Small intestine (tissue), 7 donors: Measurements from ENCODE around the gene ARHGAP4. TPM values are rescaled to one million over a fixed set of nuclear protein-coding genes. Genes with fewer than 3 reads are reported as not detected.

Experiments
- DNase-seq, 2 donors: peaks; one replicate each; pipeline versions ENCODE4 v3.0.0 to v3.0.0-alpha.2; 2013
- FAIRE-seq: peaks from 2 replicates; lab custom pipeline; 2012; peaks lifted over from hg19 to GRCh38; lab: Jason Lieb, UNC
- H3K27ac ChIP-seq, 3 donors: one replicate each; pipeline ENCODE4 v1.5.1; 2013; ENCODE audit warnings: low read length in 2 of 3, mild to moderate bottlenecking in 2 of 3, control low read depth in 1 of 3, inconsistent platforms in 1 of 3, low read depth in 1 of 3, moderate library complexity in 1 of 3
- H3K27me3 ChIP-seq, 3 donors: one replicate each; pipeline ENCODE4 v1.6.1; 2013; ENCODE audit warnings: low read length in 3 of 3, inconsistent platforms in 1 of 3; ENCODE audit not compliant: control insufficient read depth in 3 of 3, insufficient read depth in 3 of 3
- H3K36me3 ChIP-seq, 3 donors: one replicate each; pipeline ENCODE4 v1.6.1; 2013; ENCODE audit warnings: low read length in 3 of 3, inconsistent platforms in 1 of 3, low read depth in 1 of 3, mild to moderate bottlenecking in 1 of 3, moderate library complexity in 1 of 3; ENCODE audit not compliant: control insufficient read depth in 3 of 3, insufficient read depth in 2 of 3
- H3K4me1 ChIP-seq, 3 donors: one replicate each; pipeline ENCODE4 v1.6.1; 2013; ENCODE audit warnings: low read length in 2 of 3, inconsistent platforms in 1 of 3, low read depth in 1 of 3, mild to moderate bottlenecking in 1 of 3, moderate library complexity in 1 of 3; ENCODE audit not compliant: control insufficient read depth in 3 of 3, insufficient read depth in 2 of 3
- H3K4me3 ChIP-seq, 3 donors: one replicate each; pipeline ENCODE4 v1.5.1; 2013; ENCODE audit warnings: low read length in 3 of 3, control low read depth in 1 of 3, inconsistent platforms in 1 of 3, low read depth in 1 of 3, mild to moderate bottlenecking in 1 of 3, moderate library complexity in 1 of 3
- H3K9me3 ChIP-seq, 2 donors: one replicate each; pipeline ENCODE4 v1.6.1; 2013; ENCODE audit warnings: low read depth in 1 of 2, low read length in 1 of 2; ENCODE audit not compliant: control insufficient read depth in 2 of 2, insufficient read depth in 1 of 2
- WGBS, 3 donors: extraction: QIAGEN DNeasy Blood & Tissue Kit; methylation state at CpG; one replicate each; pipeline ENCODE4 v1.1.7; 2013; 5-methylcytosine and 5-hydroxymethylcytosine counted together
- polyA plus RNA-seq, 4 donors: library from polyadenylated mRNA; stranded (reverse) in 3 of 4; unstranded in 1 of 4; fragments of 200-250 nt in 3 of 4; fragments of 120-200 nt in 1 of 4; gene quantifications; one replicate each; pipeline versions ENCODE4 v1.2.1 to v1.2.3, GENCODE V29; 2013
- donor health status: healthy with polysubstance abuse.
- donor health status: control.
- donor health status: control.
- donor health status: Bipolar disorder and iron deficiency.
- donor health status: healthy.

The ARHGAP4 gene
- polyA plus RNA-seq, 4 donors, result 29.8 to 63.0 (median 49.0) TPM

- peaks cover 0 to 45% (median 2%) of the 10 kb centered on the region in 3 donors for H3K4me1 ChIP-seq
- H3K27ac ChIP-seq, result peak overlapping the region; percentile 94 to 100 (median 97)
- 0 to 13% (median 1%) methylated on average over 3 to 34 of the region's 34 CpGs for WGBS, 3 donors
- no peak for FAIRE-seq
- H3K36me3 ChIP-seq, result peaks cover 0 to 34% (median 0%) of the 10 kb centered on the region in 3 donors
- H3K4me3 ChIP-seq, result peak overlapping the region; percentile 71 to 99 (median 75)
- DNase-seq, result peak; percentile 84 to 86
- H3K9me3 ChIP-seq, result no peaks in the 10 kb centered on the region
- H3K27me3 ChIP-seq, result no peaks in the 10 kb centered on the region
Observed at GRCh38 chrX:153971124-153971449, 45.0 kb upstream of the ARHGAP4 start.

GRCh38 chrX:153970357-153971123 is 44.5 kb upstream of the ARHGAP4 start:
- no peak for FAIRE-seq
- H3K27ac ChIP-seq, result peak overlapping the region; percentile 94 to 100 (median 97)
- 0 to 19% (median 0%) methylated on average over 5 to 49 of the region's 49 CpGs for WGBS, 3 donors
- DNase-seq, result peak; percentile 24 to 55
- no peaks in the 10 kb centered on the region for H3K9me3 ChIP-seq
- H3K36me3 ChIP-seq, result peaks cover 0 to 34% (median 0%) of the 10 kb centered on the region in 3 donors
- peak overlapping the region; percentile 71 to 99 (median 75) for H3K4me3 ChIP-seq
- H3K4me1 ChIP-seq, result peaks cover 0 to 45% (median 2%) of the 10 kb centered on the region in 3 donors
- no peaks in the 10 kb centered on the region for H3K27me3 ChIP-seq

- no peaks in the 10 kb centered on the region for H3K27me3 ChIP-seq
- DNase-seq (peak; percentile 7 to 40), FAIRE-seq (no peak)
- peak overlapping the region; percentile 48 to 99 (median 75) for H3K4me3 ChIP-seq
- H3K36me3 ChIP-seq, result peaks cover 0 to 40% (median 0%) of the 10 kb centered on the region in 3 donors
- H3K27ac ChIP-seq, result peak overlapping the region in 2 of 3 donors; percentile 69 to 100
- H3K9me3 ChIP-seq, result no peaks in the 10 kb centered on the region
- H3K4me1 ChIP-seq, result peaks cover 0 to 45% (median 2%) of the 10 kb centered on the region in 3 donors
- WGBS, 3 donors, result 1 to 27% (median 3%) methylated on average over 21 to 26 of the region's 26 CpGs
Observed at GRCh38 chrX:153969904-153970356, 43.9 kb upstream of the ARHGAP4 start.

GRCh38 chrX:153969125-153969903 is 43.2 kb upstream of the ARHGAP4 start:
- Histone ChIP-seq H3K9me3 (no peaks in the 10 kb centered on the region), H3K4me3 (peak overlapping the region; percentile 48 to 99 (median 75)), H3K4me1 (peaks cover 0 to 38% (median 0%) of the 10 kb centered on the region in 3 donors), H3K27ac (peak overlapping the region; percentile 46 to 100 (median 69)), H3K36me3 (peaks cover 0 to 46% (median 0%) of the 10 kb centered on the region in 3 donors), H3K27me3 (no peaks in the 10 kb centered on the region)
- 7 to 45% (median 10%) methylated on average over 22 to 25 of the region's 25 CpGs for WGBS, 3 donors
- DNase-seq, result no peak
- no peak for FAIRE-seq

- peaks cover 0 to 51% (median 0%) of the 10 kb centered on the region in 3 donors for H3K36me3 ChIP-seq
- peak overlapping the region in 2 of 3 donors; percentile 75 to 99 for H3K4me3 ChIP-seq
- H3K9me3 ChIP-seq, result no peaks in the 10 kb centered on the region
- H3K27ac ChIP-seq, result peak overlapping the region; percentile 4 to 69 (median 44)
- 6 to 37% (median 22%) methylated on average over 11 to 12 of the region's 12 CpGs for WGBS, 3 donors
- DNase-seq (peak; percentile 14 to 34), FAIRE-seq (no peak)
- no peaks in the 10 kb centered on the region for H3K27me3 ChIP-seq
- H3K4me1 ChIP-seq, result peaks cover 0 to 33% (median 0%) of the 10 kb centered on the region in 3 donors
Observed at GRCh38 chrX:153968754-153969124, 42.7 kb upstream of the ARHGAP4 start.

GRCh38 chrX:153968255-153968654 is 42.2 kb upstream of the ARHGAP4 start:
- Histone ChIP-seq H3K27ac (peak overlapping the region; percentile 4 to 69 (median 44)), H3K4me3 (peak overlapping the region in 2 of 3 donors; percentile 75 to 99), H3K36me3 (peaks cover 0 to 56% (median 3%) of the 10 kb centered on the region in 3 donors), H3K9me3 (no peaks in the 10 kb centered on the region), H3K4me1 (peaks cover 0 to 28% (median 0%) of the 10 kb centered on the region in 3 donors), H3K27me3 (no peaks in the 10 kb centered on the region)
- no peak for DNase-seq
- WGBS, 3 donors, result 25 to 60% (median 29%) methylated on average over 9 of the region's 9 CpGs
- no peak for FAIRE-seq

GRCh38 chrX:153967536-153968224 is 41.6 kb upstream of the ARHGAP4 start:
- 41 to 63% (median 43%) methylated on average over 14 to 16 of the region's 16 CpGs for WGBS, 3 donors
- no peak for FAIRE-seq
- Histone ChIP-seq H3K27me3 (no peaks in the 10 kb centered on the region), H3K4me3 (peak overlapping the region in 1 of 3 donors; percentile 75), H3K27ac (peak overlapping the region in 2 of 3 donors; percentile 4 to 69), H3K4me1 (peaks cover 0 to 27% (median 0%) of the 10 kb centered on the region in 3 donors), H3K9me3 (no peaks in the 10 kb centered on the region), H3K36me3 (peaks cover 2 to 62% (median 6%) of the 10 kb centered on the region in 3 donors)
- peak in 1 of 2 donors; percentile 20 for DNase-seq
